GM19455 (cell line): ENCODE results near the gene SLC12A6.
"Not testable (repeated sequence)": the region's sequence is repeated elsewhere in the genome, so short reads cannot be mapped to it uniquely, and the experiment has no call there.

Source experiments
- ATAC-seq: cut with Tn5 transposase; IDR thresholded peaks from one replicate; pipeline ENCODE4 v1.9.1; 2021; ENCODE audit not compliant: unreplicated experiment

SLC12A6 gene

DNA sequence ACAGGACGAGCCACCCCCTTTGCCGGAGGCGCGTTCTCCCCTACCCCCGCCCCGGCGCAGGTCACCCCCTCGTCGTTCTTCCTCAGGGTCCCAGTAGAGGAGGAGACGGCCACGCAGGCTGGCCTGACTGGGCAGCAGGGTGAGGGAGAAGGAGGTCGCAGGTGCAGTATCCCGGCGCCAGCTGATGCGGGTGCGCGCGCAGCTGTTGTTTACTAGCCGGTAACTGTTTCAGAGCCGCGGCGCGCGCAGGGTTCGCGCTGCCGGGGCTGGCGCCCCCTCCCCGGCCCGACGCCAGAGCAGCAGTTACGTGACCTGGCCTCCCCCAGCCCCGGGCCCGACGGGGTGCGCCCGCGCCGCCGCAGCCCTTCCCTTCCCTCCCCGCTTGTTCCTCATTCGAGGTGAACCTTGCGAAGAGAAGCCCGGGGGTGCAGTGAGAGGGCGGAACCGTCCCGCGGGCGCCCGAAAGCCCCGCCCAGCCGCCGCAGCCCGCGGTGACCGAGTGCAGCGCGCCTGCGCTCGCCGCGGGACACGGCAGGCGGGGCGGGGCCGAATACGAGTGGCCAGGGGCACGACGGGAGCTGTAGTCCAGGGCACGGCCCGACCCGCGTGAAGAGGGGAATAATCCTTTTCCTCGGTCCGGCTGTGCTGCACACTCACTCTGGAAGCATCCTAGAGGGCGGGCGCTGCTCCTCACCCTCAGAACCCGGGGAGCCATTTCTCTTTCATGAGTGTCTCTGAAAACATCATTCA lies at the start of gene SLC12A6:
TSS of gene SLC12A6 (minus strand) at position 225 of the 750 bp plus-strand sequence. CDS start 1,101 bp downstream, outside the sequence.
- peak; percentile 71 for ATAC-seq

DNA sequence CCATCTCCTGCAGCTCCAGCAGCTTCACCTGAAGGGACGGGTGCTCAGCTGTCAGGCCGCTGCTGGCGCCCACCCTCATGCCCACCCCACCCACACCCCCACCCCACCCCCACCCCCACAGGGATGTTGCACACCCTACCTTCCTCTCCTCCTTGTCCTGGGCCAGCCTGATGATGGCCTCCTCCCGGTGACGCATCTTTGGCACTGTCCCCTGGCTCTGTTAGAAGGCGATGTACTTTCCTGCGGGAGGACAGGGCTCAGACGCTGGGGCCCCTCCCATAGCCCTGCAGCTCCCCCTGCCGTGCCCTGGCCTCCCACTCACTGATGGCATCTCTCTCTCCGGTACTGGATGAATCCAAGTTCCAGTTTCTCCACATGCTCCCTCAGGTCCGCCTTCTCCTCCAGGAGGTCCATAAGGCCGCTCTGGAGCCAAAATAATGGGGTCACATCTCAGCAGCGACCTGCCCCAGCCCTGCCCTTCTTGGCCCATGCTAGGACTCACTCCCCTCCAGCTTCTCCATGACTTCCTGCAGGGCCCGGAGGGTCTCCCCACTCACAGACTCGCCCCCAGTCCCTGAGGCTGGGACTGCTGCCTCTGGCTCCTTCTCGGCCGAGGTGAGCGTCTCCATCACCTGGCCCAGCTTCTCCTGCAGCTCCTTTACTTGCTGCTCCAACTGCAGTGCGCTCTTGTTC lies 44.4 kb upstream of the SLC12A6 start:
- not testable (repeated sequence) for ATAC-seq

DNA sequence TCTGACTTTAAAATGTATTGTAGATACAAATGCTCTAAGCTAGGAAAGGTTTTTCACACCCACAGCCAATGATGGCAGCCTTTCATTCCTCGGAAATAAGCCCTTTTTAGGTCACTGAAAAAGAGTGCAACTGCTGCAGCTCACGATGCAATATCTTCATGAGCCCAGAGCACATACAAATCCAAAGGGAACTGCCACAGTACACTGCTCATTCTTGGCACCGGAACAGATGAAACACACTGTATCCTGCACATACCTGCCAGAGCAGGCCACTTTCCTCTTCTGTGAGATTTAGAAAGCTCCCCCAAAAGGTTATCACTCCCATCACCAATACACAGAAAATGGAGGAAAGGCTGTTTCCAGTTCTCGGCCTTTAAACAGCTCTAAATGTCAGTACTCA lies 42.9 kb upstream of the SLC12A6 start:
- not testable (repeated sequence) for ATAC-seq

DNA sequence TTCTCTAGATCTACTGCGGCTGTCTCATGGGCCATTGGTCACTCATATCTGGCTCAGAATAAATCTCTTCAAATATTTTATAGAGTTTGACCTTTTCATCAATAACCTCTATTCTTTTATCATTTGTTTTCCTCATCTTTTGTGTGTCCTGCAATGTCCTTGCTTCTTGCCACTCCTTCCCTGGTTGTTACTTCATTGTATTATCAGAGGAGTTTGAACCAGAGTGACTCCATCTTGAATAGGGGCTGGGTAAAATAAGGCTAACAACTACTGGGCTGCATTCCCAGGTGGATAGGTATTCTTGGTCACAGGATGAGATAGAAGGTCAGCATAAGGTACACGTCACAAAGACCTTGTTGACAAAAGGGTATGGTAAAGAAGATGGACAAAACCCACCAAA lies 39.3 kb upstream of the SLC12A6 start:
- ATAC-seq: no peak

- not testable (repeated sequence) for ATAC-seq
Observed at GRCh38 chr15:34375541-34375940, 38.0 kb upstream of the SLC12A6 start.

DNA sequence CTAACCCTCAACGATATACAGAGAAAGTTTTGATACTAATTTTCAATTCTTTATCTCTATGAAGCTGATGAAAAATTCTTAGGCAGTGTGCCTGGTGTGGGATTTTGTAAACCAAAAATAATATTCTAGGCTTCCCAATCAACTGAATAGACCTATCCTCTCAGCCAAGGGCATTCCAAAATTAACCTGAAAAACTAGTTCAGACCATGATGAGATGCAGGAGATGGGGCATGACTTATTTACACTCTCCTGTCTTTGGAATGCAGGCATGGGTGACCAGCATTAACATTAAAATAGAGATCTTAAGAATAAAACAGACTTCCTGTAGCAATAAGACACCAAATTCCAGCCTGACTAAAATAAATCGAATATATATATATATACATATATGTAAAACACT lies 37.2 kb upstream of the SLC12A6 start:
- no peak for ATAC-seq

GRCh38 chr15:34373951-34374350 lies 36.4 kb upstream of the SLC12A6 start:
- no peak for ATAC-seq

- ATAC-seq: no peak
Observed at GRCh38 chr15:34370643-34371042, 33.1 kb upstream of the SLC12A6 start.

GRCh38 chr15:34370129-34370528 lies 32.5 kb upstream of the SLC12A6 start:
- no peak for ATAC-seq

GRCh38 chr15:34367101-34368081 lies 29.8 kb upstream of the SLC12A6 start, which contains the start of gene LPCAT4:
Gene LPCAT4, minus strand, starts transcription at chr15:34367196. Its CDS starts 96 bp downstream, at chr15:34367100.
- peak; percentile 73 for ATAC-seq

GRCh38 chr15:34366271-34367065 lies 28.9 kb upstream of the SLC12A6 start:
- peak; percentile 0 for ATAC-seq

DNA sequence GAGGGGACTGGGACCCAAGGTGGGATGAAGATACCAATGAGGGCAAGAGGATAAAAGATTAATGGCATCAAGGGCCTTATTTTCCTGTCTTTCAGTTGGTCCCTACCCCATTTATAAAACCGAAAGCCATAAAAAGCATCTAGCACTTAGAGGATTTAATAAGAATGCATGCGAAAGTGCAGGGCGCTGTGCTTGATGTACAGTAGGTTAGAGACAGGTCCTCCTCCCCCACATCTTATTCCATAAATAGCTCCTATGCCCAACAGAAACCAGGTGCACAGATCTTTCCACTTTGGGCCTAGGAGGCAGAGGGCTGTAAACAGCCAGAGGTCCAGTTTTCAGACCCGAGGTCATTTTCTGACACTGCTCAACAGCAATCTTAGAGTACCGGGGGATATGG lies 28.3 kb upstream of the SLC12A6 start:
- no peak for ATAC-seq

- ATAC-seq: no peak
Observed at GRCh38 chr15:34365091-34365825, 27.7 kb upstream of the SLC12A6 start.

- no peak for ATAC-seq
Observed at GRCh38 chr15:34364041-34364440, 26.5 kb upstream of the SLC12A6 start.

- ATAC-seq: no peak
Observed at GRCh38 chr15:34362047-34362773, 24.6 kb upstream of the SLC12A6 start.

DNA sequence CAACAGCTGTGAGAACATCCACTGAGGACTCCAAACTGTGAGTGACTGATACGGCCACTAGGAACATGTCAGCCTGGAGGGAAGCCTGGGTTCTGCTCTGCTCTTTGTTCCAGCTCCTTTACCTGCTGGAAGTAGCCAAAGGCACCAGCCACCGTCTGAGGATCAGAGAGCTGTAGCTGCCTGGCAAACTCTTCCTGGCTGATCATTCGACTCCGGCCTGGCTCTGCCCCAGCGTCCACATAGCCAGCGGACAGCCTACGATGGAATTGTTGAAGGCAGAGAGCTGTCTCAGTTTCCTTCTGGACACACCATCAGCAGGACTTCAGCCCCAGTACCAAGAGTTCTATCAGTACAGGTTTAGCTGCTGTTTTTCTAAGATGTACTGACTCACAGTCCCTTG lies 23.7 kb upstream of the SLC12A6 start:
- ATAC-seq: no peak

GRCh38 chr15:34360298-34360697 lies 22.7 kb upstream of the SLC12A6 start:
- no peak for ATAC-seq

GRCh38 chr15:34359416-34359815 lies 21.8 kb upstream of the SLC12A6 start:
- ATAC-seq: no peak

GRCh38 chr15:34358948-34359347 lies 21.4 kb upstream of the SLC12A6 start:
- no peak for ATAC-seq
